Spleen (tissue), 11 donors: ENCODE measurements around the gene DMRT2. TPM values are rescaled to one million over a fixed set of nuclear protein-coding genes. Genes with fewer than 3 reads are reported as not detected.

ENCODE experiments used
- DNase-seq: peaks from one replicate; pipeline ENCODE4 v3.0.0-alpha.2; 2020
- H3K27ac ChIP-seq, 8 donors: fragments of 200-600 bp; sonication (generic) in 7 of 8; 1 replicate in 4 of 8; 2 replicates in 4 of 8; pipeline versions ENCODE4 v1.5.0 to v1.8.0; 2016 to 2021; ENCODE audit warnings: inconsistent platforms in 4 of 8, mild to moderate bottlenecking in 4 of 8, moderate library complexity in 1 of 8
- H3K27me3 ChIP-seq, 7 donors: fragments of 200-600 bp; sonication (generic) in 6 of 7; replicated peaks in 1 of 7; 1 replicate in 4 of 7; 2 replicates in 3 of 7; pipeline versions ENCODE4 v1.5.0 to v1.8.0; 2016 to 2021; ENCODE audit warnings: inconsistent platforms in 3 of 7, mild to moderate bottlenecking in 1 of 7
- H3K36me3 ChIP-seq, 6 donors: fragments of 200-600 bp; sonication (generic) in 5 of 6; 1 replicate in 4 of 6; 2 replicates in 2 of 6; pipeline versions ENCODE4 v1.5.0 to v1.8.0; 2016 to 2021; ENCODE audit warnings: inconsistent platforms in 2 of 6
- H3K4me1 ChIP-seq, 6 donors: fragments of 200-600 bp; sonication (generic) in 5 of 6; 1 replicate in 3 of 6; 2 replicates in 3 of 6; pipeline versions ENCODE4 v1.5.0 to v1.8.0; 2016 to 2021; ENCODE audit warnings: inconsistent platforms in 3 of 6
- H3K4me3 ChIP-seq, 8 donors: fragments of 200-600 bp; sonication (generic) in 7 of 8; 1 replicate in 4 of 8; 2 replicates in 4 of 8; pipeline versions ENCODE4 v1.5.0 to v1.8.0; 2016 to 2021; ENCODE audit warnings: inconsistent platforms in 4 of 8, mild to moderate bottlenecking in 4 of 8, moderate library complexity in 2 of 8
- H3K9me3 ChIP-seq, 8 donors: fragments of 200-600 bp; sonication (generic) in 7 of 8; 1 replicate in 4 of 8; 2 replicates in 4 of 8; pipeline versions ENCODE4 v1.5.0 to v1.8.0; 2016 to 2021; ENCODE audit warnings: inconsistent platforms in 4 of 8
- CTCF ChIP-seq, 11 experiments: fragments of 200-600 bp in 7 of 11; fragments of 450-650 bp in 4 of 11; sonication (generic) in 4 of 11; IDR thresholded peaks in 8 of 11; conservative IDR thresholded peaks in 3 of 11; 1 replicate in 7 of 11; 2 replicates in 4 of 11; pipeline versions ENCODE4 v1.4.0 to v1.8.0; 2016 to 2021; ENCODE audit warnings: antibody characterized with exemption in 11 of 11, inconsistent platforms in 4 of 11, mild to moderate bottlenecking in 1 of 11
- POLR2A ChIP-seq, 3 donors: fragments of 450-650 bp; IDR thresholded peaks; one replicate each; pipeline ENCODE4 v1.5.1; 2017; ENCODE audit warnings: antibody characterized with exemption in 3 of 3, mild to moderate bottlenecking in 1 of 3
- POLR2AphosphoS5 ChIP-seq, 3 donors: sonication (generic); formaldehyde crosslinking; IDR thresholded peaks; one replicate each; pipeline ENCODE4 v1.5.1; 2017; ENCODE audit warnings: antibody characterized with exemption in 3 of 3
- WGBS, 5 donors: extraction: QIAGEN DNeasy Blood & Tissue Kit in 3 of 5; methylation state at CpG; one replicate each; pipeline versions ENCODE4 v1.1.5 to v1.1.7; 2013 to 2018; 5-methylcytosine and 5-hydroxymethylcytosine counted together
- intact Hi-C: fragments of 100-400 bp; cut with DNase I; formaldehyde crosslinking; loops from one replicate; pipeline ENCODE4 v1.15.0; 2023; ENCODE audit warnings: low total_unique reads
- polyA plus RNA-seq, 3 donors: library from polyadenylated mRNA; stranded (reverse); fragments of 200-250 nt; gene quantifications; one replicate each; pipeline ENCODE4 v1.2.1, GENCODE V29; 2013
- total RNA-seq, 7 donors: library from RNA; depleted of rRNA in 3 of 7; stranded (reverse); fragments of >200 nt in 3 of 7; fragmentation: NEBNext Ultra II Directional in 4 of 7; extraction: Animal tissue kit (Norgen Biotek cat#: 25700) in 4 of 7; gene quantifications; one replicate each; pipeline versions ENCODE4 v1.1.0 to v1.2.1, GENCODE V29; 2016 to 2021
- donor health status: healthy with polysubstance abuse.
- donor health status: DM: no; HTN: no; CAD: no; lungs with moderate emphysema.
- donor health status: DM: no; HTN: no; CAD: no.
- donor health status: Bipolar disorder and iron deficiency.
- donor health status: healthy.
- donor health status: DM: no; HTN: no; CAD: no.
- donor health status: DM: yes; HTN: yes; CAD: no.

Gene DMRT2
- total and polyA plus RNA-seq, 10 donors, result not detected

DNA sequence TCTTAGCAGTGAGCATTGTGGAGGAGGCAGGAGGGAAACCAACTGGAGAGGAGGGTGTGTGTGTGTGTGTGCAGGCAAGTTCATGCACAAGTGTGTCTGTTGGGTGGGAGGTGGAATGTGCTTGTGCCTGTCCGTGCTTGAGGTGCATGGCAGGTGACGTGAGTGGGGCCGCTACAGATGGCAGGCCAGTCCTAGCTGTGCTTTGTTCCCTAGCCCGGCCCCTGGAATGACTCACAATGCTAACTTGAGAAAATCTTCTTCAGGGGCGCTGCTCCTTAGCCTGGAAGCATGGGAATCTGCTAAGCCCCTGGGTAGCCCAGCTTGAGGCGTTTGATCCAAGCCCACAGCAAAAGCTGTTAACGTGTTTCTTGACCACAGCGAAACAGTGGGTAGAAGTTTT is 25.0 kb upstream of the DMRT2 start:
- Histone ChIP-seq H3K27ac (no peak overlapping the region), H3K4me3 (no peak overlapping the region), H3K9me3 (peaks cover 0 to 19% (median 12%) of the 10 kb centered on the region in 8 donors), H3K27me3 (peaks cover 0 to 70% (median 4%) of the 10 kb centered on the region in 7 donors), H3K4me1 (no peaks in the 10 kb centered on the region), H3K36me3 (no peaks in the 10 kb centered on the region)
- intact Hi-C loops, result no loop called here
- DNase-seq, result no peak
- TF ChIP-seq POLR2AphosphoS5 (IDR thresholded peaks at IDR 0.05) (no peak), CTCF (IDR thresholded peaks at IDR 0.05 in 8 of 11, conservative IDR thresholded peaks at IDR 0.05 in 3 of 11) (no peak), POLR2A (IDR thresholded peaks at IDR 0.05) (no peak)
- WGBS, 5 donors, result 46 to 66% (median 64%) methylated on average over 8 of the region's 8 CpGs

GRCh38 chr9:1026219-1026618 is 23.9 kb upstream of the DMRT2 start:
- Histone ChIP-seq H3K9me3 (peaks cover 0 to 19% (median 12%) of the 10 kb centered on the region in 8 donors), H3K27ac (no peak overlapping the region), H3K27me3 (peaks cover 0 to 66% (median 5%) of the 10 kb centered on the region in 7 donors), H3K4me1 (no peaks in the 10 kb centered on the region), H3K36me3 (no peaks in the 10 kb centered on the region), H3K4me3 (no peak overlapping the region)
- no peak for DNase-seq
- intact Hi-C loops, result no loop called here
- TF ChIP-seq POLR2A (IDR thresholded peaks at IDR 0.05), result no peak
- no peak for TF ChIP-seq POLR2AphosphoS5 (IDR thresholded peaks at IDR 0.05)
- TF ChIP-seq CTCF (IDR thresholded peaks at IDR 0.05 in 8 of 11, conservative IDR thresholded peaks at IDR 0.05 in 3 of 11), result no peak

DNA sequence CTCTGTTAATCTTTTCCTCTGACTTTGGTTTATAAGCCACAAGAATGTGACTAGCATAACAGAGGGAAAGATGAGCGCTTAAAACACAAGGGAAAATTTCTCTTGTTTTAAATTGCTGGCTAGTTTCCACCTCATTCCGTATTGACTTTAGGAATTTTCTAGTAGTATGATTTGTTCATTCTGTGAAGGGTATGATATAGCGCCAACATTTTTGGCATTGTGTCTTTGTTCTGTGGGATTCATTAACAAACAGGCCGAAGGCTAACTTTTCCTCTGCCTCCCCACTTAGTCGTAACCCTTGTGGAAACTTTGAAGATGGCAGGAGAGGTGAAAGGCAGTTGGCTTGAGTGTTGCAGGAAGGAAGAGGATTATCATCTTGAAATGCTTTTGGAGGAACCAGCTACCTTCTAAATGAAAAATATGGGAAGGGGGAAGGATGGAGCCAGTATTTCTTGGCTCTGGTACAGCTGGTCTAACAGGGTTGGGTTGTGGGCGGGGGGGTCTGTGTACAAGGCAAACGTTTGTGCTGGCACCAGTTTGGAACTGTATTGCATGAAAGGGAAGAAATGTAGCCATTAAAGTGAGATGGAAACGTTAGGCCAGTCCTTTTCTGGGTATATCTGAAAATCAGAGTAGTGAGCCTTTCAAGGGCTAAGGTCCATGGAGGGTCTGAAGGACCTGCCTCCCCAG is 21.5 kb upstream of the DMRT2 start:
- peaks cover 0 to 64% (median 5%) of the 10 kb centered on the region in 7 donors for H3K27me3 ChIP-seq
- no peak overlapping the region for H3K27ac ChIP-seq
- no peaks in the 10 kb centered on the region for H3K36me3 ChIP-seq
- DNase-seq, result no peak
- intact Hi-C loops, result no loop called here
- 69 to 77% (median 74%) methylated on average over 8 of the region's 8 CpGs for WGBS, 5 donors
- TF ChIP-seq CTCF (IDR thresholded peaks at IDR 0.05 in 8 of 11, conservative IDR thresholded peaks at IDR 0.05 in 3 of 11) (no peak), POLR2A (IDR thresholded peaks at IDR 0.05) (no peak), POLR2AphosphoS5 (IDR thresholded peaks at IDR 0.05) (no peak)
- H3K4me1 ChIP-seq, result no peaks in the 10 kb centered on the region
- no peak overlapping the region for H3K4me3 ChIP-seq
- peaks cover 0 to under 1% (median 0%) of the 10 kb centered on the region in 8 donors for H3K9me3 ChIP-seq

GRCh38 chr9:1031951-1032601 is 18.1 kb upstream of the DMRT2 start:
- peaks cover 0 to 74% (median 5%) of the 10 kb centered on the region in 7 donors for H3K27me3 ChIP-seq
- no peaks in the 10 kb centered on the region for H3K36me3 ChIP-seq
- intact Hi-C loops, result no loop called here
- DNase-seq, result no peak
- no peaks in the 10 kb centered on the region for H3K9me3 ChIP-seq
- 65 to 71% (median 67%) methylated on average over 14 of the region's 14 CpGs for WGBS, 5 donors
- H3K4me3 ChIP-seq, result no peak overlapping the region
- no peak overlapping the region for H3K27ac ChIP-seq
- TF ChIP-seq CTCF (IDR thresholded peaks at IDR 0.05 in 8 of 11, conservative IDR thresholded peaks at IDR 0.05 in 3 of 11), result no peak
- TF ChIP-seq POLR2A (IDR thresholded peaks at IDR 0.05), result no peak
- TF ChIP-seq POLR2AphosphoS5 (IDR thresholded peaks at IDR 0.05), result no peak
- H3K4me1 ChIP-seq, result no peaks in the 10 kb centered on the region
